Hypothalamus (tissue), 51 donors: ENCODE measurements around the gene TTC34.

Source experiments
- DNase-seq, 51 donors: peaks; one replicate each; lab custom pipeline; 2025; lab: John Stamatoyannopoulos, UW

TTC34 gene

DNA sequence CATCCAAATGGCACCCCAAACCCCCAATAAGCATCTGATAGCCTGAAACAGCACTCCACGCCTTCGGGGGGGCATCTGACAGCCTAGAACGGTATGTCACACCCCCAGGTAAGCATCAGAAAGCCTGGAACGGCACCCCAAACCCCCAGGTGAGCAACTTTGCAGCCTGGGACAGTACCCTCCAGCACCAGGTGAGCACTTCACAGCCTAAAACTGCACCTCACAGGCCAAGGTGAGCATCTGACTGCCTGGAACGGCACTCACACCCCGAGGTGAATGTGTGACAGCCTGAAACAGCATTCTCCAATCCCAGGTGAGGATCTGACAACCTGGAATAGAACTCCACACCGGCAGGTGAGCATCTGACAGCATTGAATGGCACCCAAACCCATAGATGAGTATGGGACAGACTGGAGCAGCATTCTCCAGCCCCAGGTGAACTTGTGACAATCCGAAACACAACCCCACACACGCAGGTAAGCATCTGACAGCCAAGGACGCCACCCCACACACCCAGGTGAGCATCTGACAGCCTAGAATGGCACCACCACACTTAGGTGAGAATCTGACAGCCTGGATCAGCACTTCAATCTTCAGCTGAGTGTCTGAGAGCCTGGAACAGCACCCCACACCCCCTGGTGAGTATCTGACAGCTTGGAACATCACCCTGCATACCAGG, 150.4 kb downstream of the TTC34 start:
- DNase-seq = no peak

DNA sequence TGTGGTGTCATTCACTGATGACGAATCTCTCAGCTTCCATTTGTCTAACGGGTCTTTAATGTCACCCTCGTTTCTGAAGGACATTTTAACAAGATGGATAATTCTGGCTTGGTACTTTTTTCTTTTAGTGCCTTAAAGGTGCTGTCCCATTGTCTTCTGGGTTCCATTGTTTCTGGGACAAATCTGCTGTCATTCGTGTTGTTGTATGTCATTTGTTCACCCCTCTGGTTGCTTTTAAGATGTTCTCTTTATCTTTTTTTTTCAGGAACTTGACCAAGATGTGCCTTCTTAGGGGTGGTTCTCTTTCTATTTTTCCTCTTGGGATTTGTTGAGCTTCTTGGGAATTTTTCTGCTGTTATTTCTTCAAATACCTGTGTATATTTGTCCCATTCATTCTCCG, 154.7 kb downstream of the TTC34 start:
- no peak for DNase-seq

DNA sequence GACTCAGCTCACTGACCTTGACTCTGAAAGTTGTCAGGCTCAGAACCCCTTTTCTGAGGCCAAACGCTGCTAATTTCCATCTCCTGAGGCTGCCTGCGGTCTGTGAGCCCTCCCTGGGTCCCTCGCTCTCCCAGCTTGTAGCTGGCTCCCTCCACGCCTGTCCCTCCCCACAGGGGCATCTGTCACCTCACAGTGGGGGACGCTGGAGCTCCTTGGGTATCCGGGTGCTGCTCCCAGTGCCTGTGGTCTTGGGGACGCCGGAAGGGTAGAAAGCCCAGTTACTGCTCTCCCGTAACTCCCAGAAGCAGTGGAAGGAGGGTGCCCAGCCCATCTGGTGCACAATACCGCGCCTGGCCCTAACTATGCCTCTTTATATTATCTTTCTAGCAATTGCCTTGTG, 155.7 kb downstream of the TTC34 start:
- DNase-seq = no peak

DNA sequence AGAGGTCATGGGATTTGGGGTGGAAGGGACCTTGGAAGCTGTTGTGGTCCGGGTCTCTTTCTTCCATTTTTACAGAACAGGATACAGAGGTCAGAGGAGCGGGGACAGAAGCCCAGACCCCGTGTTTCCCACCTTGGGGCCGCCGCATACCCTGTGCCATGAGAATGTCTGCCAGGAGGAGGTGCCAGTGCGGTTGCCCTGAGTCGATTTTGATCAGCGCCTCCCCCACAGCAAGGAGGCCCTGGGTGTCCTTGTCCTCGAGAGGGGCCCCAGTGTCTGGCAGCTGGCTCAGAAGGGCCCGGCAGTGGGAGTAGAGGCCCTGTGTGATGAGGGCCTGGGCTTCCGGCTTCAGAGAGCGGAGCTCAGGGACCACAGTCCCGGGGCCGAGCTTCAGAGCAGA, 156.3 kb downstream of the TTC34 start:
- DNase-seq = no peak

DNA sequence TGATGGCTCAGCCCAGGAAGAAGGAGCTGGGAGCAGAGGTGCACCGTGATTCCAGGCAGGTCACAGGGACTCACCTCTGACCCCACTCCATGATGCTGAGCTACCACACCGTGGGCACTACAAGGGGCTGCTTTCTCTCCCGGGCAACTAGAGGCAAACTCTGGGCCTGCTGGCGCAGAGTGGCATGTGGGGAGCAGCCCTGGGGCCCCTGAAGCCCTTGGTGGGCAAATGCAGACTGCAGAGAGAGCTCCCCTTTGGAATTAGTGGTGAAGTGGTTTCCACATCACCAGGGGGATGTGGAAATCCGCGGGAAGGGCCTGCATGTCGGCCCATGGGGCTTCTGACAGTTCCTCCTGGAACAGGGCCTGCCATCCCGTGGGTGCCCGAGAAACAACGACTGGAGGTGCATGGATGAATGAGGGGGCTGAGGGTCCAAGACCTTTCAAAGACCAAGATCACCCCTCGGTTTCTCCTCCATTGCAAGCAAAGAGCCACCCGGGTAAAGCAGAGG, 156.8 kb downstream of the TTC34 start:
- DNase-seq = no peak

DNA sequence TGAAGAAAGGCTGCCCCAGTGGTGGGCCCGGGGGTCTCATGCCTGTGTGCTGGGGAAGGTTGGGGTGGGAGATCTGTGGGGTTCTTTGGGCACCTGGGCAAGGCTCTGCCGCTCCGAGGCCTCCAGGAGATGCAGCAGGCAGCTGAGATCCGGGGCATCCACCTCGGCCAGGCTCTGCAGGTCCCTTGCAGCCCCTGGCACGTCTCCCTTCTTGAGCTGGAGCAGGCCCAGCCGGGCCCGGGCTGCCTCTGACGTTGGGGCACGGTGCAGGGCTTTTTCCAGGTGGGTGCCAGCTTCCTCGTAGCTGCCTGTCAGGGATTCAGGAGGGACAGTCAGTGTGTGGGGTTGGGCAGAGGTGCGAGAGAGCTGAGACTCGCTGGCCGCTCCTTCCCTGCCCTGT, 157.3 kb downstream of the TTC34 start:
- no peak for DNase-seq

DNA sequence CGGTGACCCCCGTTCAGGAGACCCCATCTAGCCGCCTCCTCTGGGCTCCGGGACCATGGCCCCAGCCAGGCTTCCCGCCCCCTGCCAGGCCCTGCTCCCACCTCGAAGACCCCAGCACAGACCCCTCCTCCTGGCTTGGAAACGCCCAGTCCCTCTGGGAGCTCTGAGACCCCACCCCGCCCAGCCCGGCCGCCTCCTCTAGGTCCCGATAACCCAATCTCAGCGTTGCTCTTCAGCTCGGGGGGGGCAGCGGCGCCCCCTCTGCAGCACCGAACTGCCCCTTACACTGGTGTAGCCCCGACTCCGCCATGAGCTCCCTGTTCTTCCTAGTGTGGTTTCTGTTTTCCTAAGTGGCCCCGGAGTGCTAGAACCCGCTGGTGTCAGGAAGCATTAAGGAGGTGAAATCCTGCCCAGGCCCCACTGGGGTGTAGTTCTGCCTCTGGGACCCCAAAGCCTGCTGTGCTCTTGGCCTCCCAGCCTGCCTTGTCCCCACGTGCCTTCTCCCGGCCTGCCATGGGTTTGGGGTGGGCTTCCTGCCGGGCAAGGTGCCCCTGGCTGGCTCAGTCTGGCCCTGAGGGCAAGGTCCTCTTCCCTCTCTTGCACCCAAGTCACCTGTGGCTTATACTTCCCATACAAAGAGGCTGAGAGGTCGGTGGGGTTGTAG, 157.9 kb downstream of the TTC34 start:
- no peak for DNase-seq

DNA sequence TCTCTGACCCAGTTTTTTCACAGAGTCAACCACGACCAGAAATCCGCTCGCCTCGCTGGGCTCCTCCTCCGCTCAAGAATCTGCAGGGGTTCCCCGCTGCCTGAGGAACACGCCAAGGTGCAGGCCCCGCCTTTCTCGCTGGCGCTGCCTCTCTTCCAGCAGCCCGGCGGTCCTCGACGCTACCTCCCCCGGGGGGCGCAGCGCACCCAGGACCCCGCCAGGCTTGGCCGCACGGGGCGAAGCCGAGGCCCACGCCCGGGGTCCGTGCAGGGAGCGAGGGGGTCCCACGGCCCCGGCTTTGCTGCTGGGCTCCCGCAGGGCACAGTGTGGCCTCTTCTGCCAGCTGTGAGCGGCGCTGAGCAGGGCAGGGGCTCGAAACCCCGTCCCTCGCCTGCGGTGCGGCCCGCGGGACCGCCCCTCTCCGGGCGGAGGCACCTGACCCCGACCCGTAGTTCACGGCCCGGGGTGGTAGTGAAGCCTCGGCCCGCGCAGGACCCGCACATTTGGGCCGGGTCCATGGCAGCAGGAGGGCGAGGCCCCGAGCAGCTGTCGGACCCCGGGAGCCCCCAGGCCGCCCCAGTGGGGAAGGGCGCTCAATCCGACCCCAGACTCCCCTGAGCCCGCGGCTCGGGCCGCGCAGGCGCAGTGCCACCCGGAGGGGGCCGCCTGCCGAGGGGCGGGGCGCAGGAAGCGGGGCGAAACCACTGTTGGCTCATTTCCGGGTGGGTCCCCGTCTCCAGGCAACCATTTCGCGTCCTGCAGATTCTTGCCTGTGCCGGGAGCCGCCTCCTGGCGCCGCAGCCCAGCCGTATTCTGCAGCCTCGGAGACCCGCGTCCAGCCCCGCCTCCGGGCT, 158.7 kb downstream of the TTC34 start:
- DNase-seq = peak in 50 of 51 donors; percentile 26 to 94 (median 80)

DNA sequence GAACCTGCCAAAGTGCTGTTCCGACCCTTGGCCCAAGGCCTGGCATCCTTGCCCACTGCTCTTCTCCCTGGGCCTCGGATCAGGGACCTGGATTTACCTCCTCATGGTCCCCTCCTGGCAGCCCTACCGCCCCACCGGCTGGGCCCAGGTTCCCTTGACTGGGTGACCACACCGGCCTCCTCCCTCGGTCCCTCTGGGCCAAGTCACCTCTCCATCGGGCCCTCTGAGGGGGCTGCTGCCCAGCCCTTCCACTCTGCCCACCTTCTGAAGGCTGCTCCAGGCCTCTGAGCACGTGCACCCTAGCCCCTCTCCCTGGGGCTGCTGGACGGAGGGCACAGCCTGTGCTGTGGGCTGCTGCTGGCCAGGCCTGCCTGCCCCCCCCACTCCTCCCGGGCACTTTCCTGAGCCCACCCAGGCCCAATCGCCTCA, 159.3 kb downstream of the TTC34 start:
- DNase-seq = no peak

DNA sequence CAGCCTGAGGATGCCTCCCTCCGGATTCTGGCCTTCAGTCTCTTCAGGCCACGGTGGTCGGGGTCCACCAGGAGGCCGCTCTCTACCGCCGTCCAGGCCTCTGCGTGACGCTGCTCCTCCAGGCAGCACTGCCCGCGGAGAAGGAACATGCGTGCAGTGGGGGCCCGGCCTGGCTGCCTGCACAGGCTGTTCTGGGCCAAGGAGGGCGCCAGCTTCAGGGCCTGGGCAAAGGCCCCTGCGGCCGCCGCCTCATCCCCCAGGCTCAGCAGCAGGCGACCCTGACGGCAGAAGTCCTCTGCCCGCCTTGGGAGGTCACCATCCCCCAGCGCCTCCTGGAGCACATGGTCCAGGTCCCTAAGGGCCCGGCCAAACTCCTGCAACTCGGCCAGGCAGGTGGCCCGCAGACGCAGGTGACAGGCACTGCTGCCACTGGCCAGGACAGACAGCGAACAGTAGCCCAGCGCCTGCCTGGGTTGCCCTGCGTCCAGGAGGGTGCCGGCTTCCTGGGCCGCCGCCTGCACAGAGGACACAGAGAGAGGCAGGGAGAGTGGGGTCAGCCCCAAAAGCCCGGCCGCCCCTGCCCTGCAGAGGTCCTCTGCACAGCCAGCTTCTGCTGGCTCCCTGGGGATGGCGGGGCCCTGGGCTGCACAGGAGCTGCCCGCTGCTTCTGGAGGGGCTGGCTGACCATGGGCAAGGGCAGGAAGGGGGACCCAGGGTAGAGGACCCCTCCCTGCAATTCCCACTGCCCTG, 159.9 kb downstream of the TTC34 start:
- no peak for DNase-seq

DNA sequence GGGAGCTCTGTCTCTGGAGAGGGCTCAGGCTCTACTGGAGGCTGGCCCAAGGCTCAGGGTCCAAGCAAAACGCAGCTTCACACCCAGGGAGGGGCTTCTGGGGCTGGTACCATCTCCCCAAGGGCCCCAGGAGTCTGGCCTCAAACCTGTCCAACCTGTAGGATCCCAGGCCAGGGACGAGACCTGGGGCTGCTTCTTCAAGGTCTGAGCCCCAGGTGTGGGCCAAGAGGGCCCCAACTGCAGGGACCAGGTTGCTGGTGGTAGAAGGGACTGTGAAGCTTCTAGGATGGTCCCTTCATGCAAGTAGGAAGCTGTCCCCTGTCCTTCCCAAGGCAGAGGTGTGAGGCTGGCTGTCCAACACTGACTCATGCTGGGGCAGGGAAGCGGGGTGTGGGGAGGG, 160.9 kb downstream of the TTC34 start:
- no peak for DNase-seq

DNA sequence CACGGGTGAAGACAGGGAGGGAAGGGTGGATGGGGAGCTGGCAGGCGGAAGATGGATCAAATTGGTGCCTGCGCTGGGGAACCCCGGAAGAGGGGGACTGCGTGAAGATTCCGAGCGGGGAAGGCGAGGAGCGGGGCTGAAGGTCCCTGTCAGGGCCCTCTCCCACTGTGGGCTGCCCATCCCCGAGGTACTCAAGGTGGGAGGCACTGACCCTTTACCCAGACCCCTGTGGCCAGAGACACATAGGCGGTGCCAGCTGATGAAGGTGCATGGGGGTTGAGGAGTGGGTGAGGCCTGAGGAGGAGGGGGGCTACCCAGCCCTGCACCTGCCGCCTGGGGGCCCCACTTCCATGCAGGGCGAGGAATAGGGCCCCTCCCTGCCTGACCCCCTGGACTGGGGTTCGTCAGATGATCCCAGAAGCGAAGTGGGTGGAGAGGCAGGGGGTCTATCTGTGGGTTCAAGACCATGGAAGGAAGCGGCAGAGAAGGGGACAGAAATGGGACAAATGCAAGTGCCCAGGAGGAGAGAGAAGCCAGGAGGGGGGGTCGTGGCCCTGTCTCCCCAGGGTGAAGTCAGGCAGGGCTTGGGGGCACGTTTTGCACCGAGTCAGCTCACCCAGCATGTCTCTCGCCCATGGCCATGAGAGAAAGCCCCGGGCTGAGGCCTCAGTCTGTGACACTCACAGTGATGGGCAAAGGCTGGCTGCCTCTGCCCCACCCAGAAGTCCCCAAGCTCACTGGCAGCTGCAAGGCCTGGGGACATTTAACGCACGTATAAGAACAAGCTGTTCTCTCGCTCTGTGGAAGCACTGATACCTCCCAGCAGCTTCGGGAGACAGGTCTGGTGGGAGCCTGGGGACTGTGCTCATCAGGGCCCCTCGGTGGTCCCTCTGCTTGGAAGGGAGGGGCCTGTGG, 161.6 kb downstream of the TTC34 start:
- DNase-seq = no peak

DNA sequence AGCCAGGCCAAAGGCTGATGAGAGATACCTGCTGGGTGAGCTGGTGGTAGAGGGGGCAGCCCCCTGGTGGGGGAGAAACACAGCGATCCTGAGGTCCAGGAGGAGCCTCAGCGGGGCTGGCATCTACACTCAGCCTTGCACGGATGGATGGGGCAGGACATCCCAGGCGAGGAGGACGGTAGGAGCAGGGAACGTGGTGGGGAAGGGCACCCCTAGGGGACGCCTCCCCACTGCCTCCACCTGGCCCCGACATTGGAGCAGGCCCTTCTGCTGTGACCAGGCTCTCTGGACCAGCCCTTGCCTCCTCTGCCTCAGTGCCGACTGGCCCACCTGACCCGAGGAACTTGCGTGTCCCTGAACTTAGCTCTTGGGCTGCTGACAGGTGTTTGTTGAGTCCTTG, 162.3 kb downstream of the TTC34 start:
- DNase-seq = no peak

DNA sequence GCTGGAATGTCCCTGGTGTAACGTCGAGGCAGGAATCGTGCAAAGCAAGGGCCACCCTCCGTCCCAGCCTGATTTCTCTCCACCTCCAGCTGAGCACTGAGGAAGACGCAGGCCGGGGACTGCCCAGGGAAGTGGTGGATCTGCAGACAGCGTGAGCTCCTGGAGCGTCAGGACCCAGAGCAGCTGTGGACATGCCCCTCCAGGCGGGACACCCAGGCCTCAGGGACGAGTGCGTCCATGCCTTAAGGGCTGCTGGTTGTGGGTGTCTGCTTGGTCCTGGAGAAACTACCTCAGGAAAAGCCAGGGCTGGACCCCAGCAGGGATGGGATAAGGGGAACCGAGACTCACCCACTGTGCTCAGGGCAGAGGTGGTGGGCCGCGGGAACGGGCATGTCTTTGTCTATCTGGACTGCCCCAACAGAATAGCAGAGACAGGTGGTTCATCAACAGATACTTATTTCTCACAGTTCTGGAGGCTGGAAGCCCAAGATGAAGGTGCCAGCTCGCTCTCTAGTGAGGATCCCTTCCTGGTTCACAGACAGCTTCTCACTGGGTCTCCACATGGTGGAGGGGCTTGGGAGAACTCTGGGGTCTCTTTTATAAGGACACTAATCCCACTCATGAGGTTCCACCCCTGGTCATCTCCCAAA, 162.9 kb downstream of the TTC34 start:
- DNase-seq = no peak

DNA sequence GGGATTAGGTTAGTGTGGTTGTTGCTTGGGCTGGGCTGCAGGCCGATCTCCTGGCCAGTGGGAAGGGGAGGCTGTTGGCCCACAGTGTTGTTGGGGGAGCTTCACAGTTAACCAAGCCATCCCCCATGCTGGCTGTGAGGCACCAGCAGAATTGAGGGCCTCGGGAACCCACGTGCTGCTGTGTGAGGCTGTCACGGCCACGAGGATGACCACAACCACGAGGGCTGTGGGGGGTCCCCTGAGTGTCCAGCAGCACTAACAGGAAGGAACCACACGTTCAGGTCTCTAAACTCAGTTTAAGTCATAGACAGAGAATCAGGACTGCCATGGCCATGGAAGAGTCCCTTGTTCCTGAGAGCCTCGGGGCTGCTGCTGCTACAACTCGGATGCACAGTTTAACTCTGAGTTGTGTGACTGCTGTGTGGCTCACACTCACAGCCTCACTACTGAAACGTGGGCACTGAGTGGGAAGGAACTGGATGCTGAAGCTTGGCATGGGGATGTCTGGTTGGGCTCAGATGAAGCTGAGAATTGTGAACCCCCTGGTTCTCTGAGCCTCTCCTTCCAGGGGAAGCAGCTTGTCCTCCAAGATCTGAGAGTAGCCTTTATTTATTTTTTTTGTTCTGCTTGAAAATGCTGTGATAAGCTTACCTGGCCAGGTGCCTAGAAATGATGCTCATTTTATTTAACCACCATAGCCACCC, 163.9 kb downstream of the TTC34 start:
- DNase-seq = peak in 1 of 51 donors; percentile 24

DNA sequence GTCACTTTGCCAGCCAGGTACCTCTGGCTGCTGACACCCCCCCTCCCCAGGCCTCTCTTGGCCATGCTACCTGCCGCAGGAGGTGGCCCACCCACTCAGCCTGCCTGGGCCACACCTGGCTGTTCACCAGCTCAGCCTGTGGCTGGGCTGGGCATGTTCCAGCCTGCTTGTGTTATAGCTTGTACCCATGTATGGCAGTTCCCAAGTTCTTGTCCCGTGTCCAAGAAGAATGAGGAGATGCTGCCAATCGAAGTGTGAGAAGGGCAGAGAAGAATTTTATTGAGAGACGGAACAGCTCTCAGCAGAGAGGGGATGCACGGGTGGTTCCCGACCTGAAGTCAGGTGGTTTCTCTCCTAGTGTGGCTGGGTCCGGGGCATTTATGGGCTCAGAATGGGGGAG, 164.8 kb downstream of the TTC34 start:
- no peak for DNase-seq

DNA sequence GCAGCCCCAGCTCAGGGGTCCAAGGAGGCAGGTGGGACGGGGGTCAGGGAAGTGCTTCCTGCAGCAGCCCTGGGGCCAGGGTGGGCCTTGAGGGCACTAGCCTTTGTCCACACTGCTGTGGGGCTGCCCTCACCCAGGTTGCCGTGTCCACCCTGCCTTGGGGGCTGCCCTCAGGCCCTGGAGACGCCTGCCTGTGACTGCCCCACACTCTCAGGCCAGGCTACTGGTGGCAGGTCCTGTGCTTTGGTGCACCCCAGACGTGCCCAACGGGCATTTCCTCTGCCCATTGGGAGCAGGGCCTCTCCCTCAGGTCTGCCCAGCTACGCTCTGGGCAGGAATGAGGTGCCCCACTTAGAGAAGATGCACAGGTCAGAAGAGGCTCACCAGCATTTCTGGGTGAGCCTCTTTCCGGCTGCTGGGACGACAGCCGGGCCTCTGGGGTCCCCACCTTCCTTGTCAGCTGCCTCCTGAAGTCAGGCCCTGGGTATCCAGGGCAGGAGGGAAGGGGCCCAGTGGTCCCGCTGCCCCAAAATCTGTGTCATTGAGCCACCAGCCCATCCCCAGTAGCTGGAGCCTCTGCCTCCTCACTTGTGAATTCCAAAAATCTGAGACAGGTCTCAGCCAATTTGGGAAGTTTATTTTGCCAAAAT, 166.0 kb downstream of the TTC34 start:
- no peak for DNase-seq

DNA sequence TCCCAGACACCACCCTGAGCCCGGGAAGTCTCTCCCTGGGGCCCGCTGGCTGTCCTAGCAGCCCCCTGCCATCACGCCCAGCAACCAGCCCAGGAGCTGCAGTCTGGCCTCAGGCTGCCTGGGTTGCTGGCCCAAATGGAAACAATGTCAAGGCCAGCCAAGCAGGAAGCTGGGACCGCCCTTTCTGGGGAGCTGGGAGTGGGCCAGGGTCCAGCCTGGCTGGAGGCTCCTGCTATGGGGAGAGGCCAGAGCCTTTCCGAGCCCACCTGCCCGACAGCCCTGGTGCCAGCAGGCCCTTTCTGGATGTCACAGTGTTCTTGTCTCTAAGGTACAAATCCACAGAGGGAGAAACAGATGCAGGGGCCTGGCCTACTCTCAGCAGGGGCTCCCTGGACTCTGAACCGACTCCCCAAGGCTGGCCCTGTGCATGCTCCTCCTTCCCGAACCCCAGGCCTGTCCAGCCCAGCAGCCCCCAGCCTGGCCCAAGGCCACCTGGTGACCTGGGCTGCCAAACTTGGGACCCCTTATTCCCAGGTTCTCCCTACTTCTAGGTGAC, 167.5 kb downstream of the TTC34 start:
- DNase-seq = no peak
